ENCODE results near the gene PCBD2. TPM values are rescaled to one million over a fixed set of nuclear protein-coding genes. Genes with fewer than 3 reads are reported as not detected.

PCBD2 gene
- total and polyA plus RNA-seq, 2 of the 4 experiments (the other 2 are of a cell fraction), result 2.2 to 2.7 TPM

DNA sequence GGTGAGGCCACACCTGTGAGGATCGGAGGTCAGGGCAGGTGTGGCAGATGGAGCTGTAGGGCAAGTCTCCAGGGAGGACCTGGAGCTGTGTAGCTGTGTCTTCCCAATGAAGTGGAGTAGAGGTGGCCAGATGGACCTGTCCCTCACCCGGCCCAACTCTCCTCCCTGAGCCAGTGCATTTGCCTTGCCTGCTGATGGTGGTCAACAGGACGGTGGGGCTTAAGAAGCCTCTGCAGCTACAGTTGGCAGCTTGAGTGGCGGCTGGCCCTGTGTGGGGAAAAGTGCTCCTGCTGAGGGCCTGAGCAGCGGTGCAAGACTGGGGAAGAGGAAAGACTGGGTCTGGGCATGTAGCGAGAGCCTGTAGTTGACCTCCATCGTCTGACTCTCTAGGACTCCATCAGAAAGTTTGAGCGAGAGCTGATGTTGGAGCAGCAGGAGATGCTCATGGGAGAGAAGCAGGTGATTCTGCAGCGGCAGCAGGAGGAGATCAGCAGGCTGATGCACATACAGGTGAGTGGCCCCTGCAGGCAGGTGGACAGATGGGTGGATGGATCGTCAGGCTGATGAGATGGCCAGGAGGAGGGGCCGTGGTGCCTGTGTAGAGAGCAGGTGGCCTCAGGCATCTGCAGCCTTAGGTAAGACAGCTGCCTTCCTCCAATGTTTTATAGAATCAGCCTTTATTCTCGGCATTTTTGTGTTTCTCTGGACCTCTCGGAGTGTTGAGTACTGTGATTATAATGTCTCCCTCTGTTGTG, 104.2 kb downstream of the PCBD2 start (continued):
- no peak for TF ChIP-seq MAFK (IDR thresholded peaks at IDR 0.05; ENCODE audit: low read depth, low read length)

DNA sequence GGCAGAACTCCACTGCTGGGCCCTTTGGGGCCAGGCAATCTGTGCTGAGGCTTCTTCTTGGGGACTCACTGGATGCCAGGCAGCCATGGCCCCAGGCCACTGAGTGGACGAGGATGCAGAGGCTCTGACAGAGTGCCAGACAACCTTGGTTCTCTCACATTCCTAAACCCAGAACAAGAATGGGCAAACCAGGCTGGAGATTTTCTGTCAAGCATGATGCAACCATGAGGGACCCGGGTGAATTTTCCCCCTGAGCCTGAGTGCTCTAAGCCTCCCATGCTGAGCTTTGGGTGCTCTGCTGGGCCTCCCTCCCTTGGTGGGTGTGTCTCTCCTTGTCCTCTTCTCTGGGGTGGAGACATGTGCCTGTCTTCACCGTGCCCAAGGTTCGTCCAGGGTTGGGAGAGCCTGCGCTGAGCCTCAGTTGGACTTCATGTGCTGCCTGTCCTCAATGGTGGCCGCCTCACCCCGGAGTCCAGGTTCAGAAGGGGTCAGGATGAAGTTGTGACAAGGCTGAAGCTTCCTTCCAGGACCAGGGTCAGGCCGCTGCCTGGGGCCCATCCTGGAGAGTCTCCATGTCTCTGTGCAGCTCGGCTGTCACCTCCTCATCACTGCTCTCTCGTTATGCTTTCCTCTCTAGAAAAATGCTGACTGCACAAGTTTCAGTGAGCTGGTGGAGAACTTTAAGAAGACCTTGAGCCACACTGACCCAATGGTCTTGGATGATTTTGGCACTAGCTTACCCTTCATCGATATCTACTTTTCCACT, 105.0 kb downstream of the PCBD2 start:
- POLR2A ChIA-PET (ENCODE audit: unreplicated experiment), result no interaction called here
- dilution Hi-C loops (cut with HindIII; ENCODE audit: low sequenced_read_pairs, unreplicated experiment), result no loop called here

More for the DNA sequence above, 105.0 kb downstream of the PCBD2 start:
- no peak overlapping the region for H2BK120ac ChIP-seq (ENCODE audit: low read depth, low read length)
- TF ChIP-seq MAFK (IDR thresholded peaks at IDR 0.05; ENCODE audit: low read depth, low read length) (peak; percentile 92), CHD1 (IDR thresholded peaks at IDR 0.05; ENCODE audit: low read depth, low read length) (no peak), SMC3 (IDR thresholded peaks at IDR 0.05; ENCODE audit: low read depth, low read length) (no peak), NFE2L2 (IDR thresholded peaks at IDR 0.05; ENCODE audit: low read depth, low read length) (no peak), MAZ (IDR thresholded peaks at IDR 0.05; ENCODE audit: borderline replicate concordance, low read depth, low read length) (no peak), POLR2A (IDR thresholded peaks at IDR 0.05; ENCODE audit: low read depth, low read length) (no peak)
- no peak overlapping the region for H3K23ac ChIP-seq (ENCODE audit: low read depth, low read length)
- H3K79me1 ChIP-seq (ENCODE audit: low read depth in 1 of 2, low read length in 2 of 2), result no peaks in the 10 kb centered on the region
- no peak overlapping the region for H3K18ac ChIP-seq (ENCODE audit: low read depth, low read length)
- no peak overlapping the region for H3K4ac ChIP-seq (ENCODE audit: low read depth, low read length)
- no peaks in the 10 kb centered on the region; the same call in 1 of the 2 replicates for H3K36me3 ChIP-seq (ENCODE audit: control insufficient read depth, insufficient read depth, low read length)
- peak overlapping the region; percentile 58 for H2AK9ac ChIP-seq (replicated peaks; ENCODE audit: low read depth, low read length, poor library complexity)
- in situ Hi-C loops (cut with MboI; ENCODE audit: low sequenced_read_pairs), result loop anchor here (10.0 kb wide), 1 partner anchor 325 kb away; no protein-coding TSS in a partner anchor
- no peaks in the 10 kb centered on the region for H3K27me3 ChIP-seq (ENCODE audit: control insufficient read depth, insufficient read depth, low read length)
- H2BK15ac ChIP-seq (ENCODE audit: low read depth, low read length), result no peak overlapping the region
- DNase-seq, result no peak
- H3K27ac ChIP-seq (ENCODE audit: insufficient read depth, low read length), result no peak overlapping the region
- H3K56ac ChIP-seq (ENCODE audit: extremely low read depth, insufficient read depth, low read length), result no peak overlapping the region
- no TSS peak for BruUV-seq (replicated peaks)
- H3K4me3 ChIP-seq (ENCODE audit: insufficient read depth, low read depth, low read length), result no peak overlapping the region
- intact Hi-C loops (cut with micrococcal nuclease), result no loop called here
- H2AFZ ChIP-seq (replicated peaks; ENCODE audit: low read length, poor library complexity), result no peak overlapping the region
- no peak overlapping the region for H3K4me2 ChIP-seq (ENCODE audit: low read depth, low read length)
- H4K5ac ChIP-seq (ENCODE audit: low read depth, low read length), result no peak overlapping the region
- no peak overlapping the region for H4K91ac ChIP-seq (ENCODE audit: insufficient read depth, low read depth, low read length)
- no peak overlapping the region for H2BK5ac ChIP-seq (ENCODE audit: low read depth, low read length, poor library complexity, severe bottlenecking)
- no peak overlapping the region for H3K14ac ChIP-seq (replicated peaks; ENCODE audit: low read depth, low read length)
- no peak overlapping the region for H4K8ac ChIP-seq (ENCODE audit: low read depth in 2 of 2, low read length in 2 of 2)
- CTCF ChIA-PET, result no interaction called here
- peaks cover 6% of the 10 kb centered on the region for H4K20me1 ChIP-seq (ENCODE audit: insufficient read depth, low read length)
- no peak overlapping the region for H2BK20ac ChIP-seq (ENCODE audit: low read depth, low read length)
- no peak overlapping the region for H3K9ac ChIP-seq (ENCODE audit: low read depth, low read length)
- no peak for ATAC-seq (ENCODE audit: low read depth)
- peaks cover 6% of the 10 kb centered on the region; the same call in 1 of the 2 replicates for H3K9me1 ChIP-seq (ENCODE audit: insufficient read depth, low read length)
- H3K4me1 ChIP-seq (ENCODE audit: control insufficient read depth, insufficient read depth, low read length), result peaks cover 7% of the 10 kb centered on the region; the same call in 1 of the 2 replicates
- no peaks in the 10 kb centered on the region for H3K9me3 ChIP-seq (ENCODE audit: control insufficient read depth, insufficient read depth, low read length)
- no peak overlapping the region for H2AK5ac ChIP-seq (ENCODE audit: low read depth, low read length)
- WGBS, 2 experiments (ENCODE audit: extremely low coverage in 2 of 2, insufficient read length in 1 of 2), result 100% methylated on average over 1 of the region's 11 CpGs; no CpG with 5 or more reads in 1 of the 2 experiments

All from IMR-90 (cell line).